A549 treated with AZD2906 at 1 μM for 4 hours (cell line): ENCODE measurements around the gene CLEC4A. TPM values are rescaled to one million over a fixed set of nuclear protein-coding genes. Genes with fewer than 3 reads are reported as not detected.

ENCODE experiments used
- total RNA-seq: library from RNA; stranded (reverse); fragments of 200-300 nt; extraction: Qiagen RNA extraction; gene quantifications from 5 replicates; pipeline ENCODE4 v1.2.3, GENCODE V29; 2022

Gene CLEC4A
- total RNA-seq = 0.13 to 0.27 TPM (median 0.23 TPM) in 3 of 5 replicates, not detected in the others

GRCh38 chr12:8123124-8123912, at the start of gene CLEC4A:
CLEC4A (plus strand) TSS chr12:8123617; CDS start chr12:8123879, 262 bp downstream.

GRCh38 chr12:8156845-8157244, 33.4 kb downstream of the CLEC4A start, which contains the start of gene ZNF705A:
ZNF705A (plus strand) TSS chr12:8157015; CDS start chr12:8172626, 15,611 bp downstream.

Other genes starting within 250 kb of the CLEC4A start
- 9.4 to 13.3 TPM (median 11.6 TPM) in 5 replicates for gene SLC2A3, start 187.4 kb upstream of the CLEC4A start, total RNA-seq
- gene FOXJ2, start 90.9 kb upstream of the CLEC4A start, total RNA-seq = 7.4 to 10.3 TPM (median 9.3 TPM) in 5 replicates
- not detected in 5 replicates for gene C3AR1, start 57.3 kb upstream of the CLEC4A start, total RNA-seq
- 12.2 to 22.5 TPM (median 13.8 TPM) in 5 replicates for gene NECAP1, start 41.3 kb upstream of the CLEC4A start, total RNA-seq
- not detected in 5 replicates for gene ZNF705A, start 33.4 kb downstream of the CLEC4A start, total RNA-seq
- gene FAM90A1, start 104.0 kb downstream of the CLEC4A start, total RNA-seq = 0.07 to 0.20 TPM (median 0.15 TPM) in 5 replicates